HepG2 (cell line): ENCODE data around the gene BAZ1A. TPM values are rescaled to one million over a fixed set of nuclear protein-coding genes. Genes with fewer than 3 reads are reported as not detected.

Experiments used
- ADNP ChIP-seq: sonication (generic); formaldehyde crosslinking; IDR thresholded peaks from 2 replicates; pipeline ENCODE4 v1.4.0; 2020; ENCODE audit warnings: missing genetic modification reagents
- ARID2 ChIP-seq: sonication (generic); formaldehyde crosslinking; IDR thresholded peaks from 2 replicates; pipeline ENCODE4 v1.8.1; 2022; ENCODE audit warnings: mild to moderate bottlenecking, missing genetic modification reagents, borderline replicate concordance
- GABPB1 ChIP-seq: IDR thresholded peaks from 2 replicates; pipeline ENCODE4 v1.6.1; 2016; ENCODE audit warnings: mild to moderate bottlenecking, missing genetic modification reagents, moderate library complexity, missing compliant biosample characterization
- GTF2F1 ChIP-seq: fragments of 150-350 bp; IDR thresholded peaks from 2 replicates; pipeline ENCODE4 v1.6.1; 2014; ENCODE audit warnings: low read length
- NFE2L1 ChIP-seq: sonication (generic); formaldehyde crosslinking; IDR thresholded peaks from 2 replicates; pipeline ENCODE4 v1.4.0; 2020; ENCODE audit warnings: missing genetic modification reagents, mild to moderate bottlenecking, borderline replicate concordance
- NFYC ChIP-seq: IDR thresholded peaks from 2 replicates; pipeline ENCODE4 v1.6.1; 2016; ENCODE audit warnings: missing genetic modification reagents, missing compliant biosample characterization
- POLR2A ChIP-seq, 2 experiments: IDR thresholded peaks; 2 replicates each; pipeline ENCODE4 v1.6.1; 2011; ENCODE audit warnings: low read depth in 2 of 2, low read length in 2 of 2, mild to moderate bottlenecking in 1 of 2, moderate library complexity in 1 of 2; ENCODE audit not compliant: insufficient read depth in 1 of 2
- RAD51 ChIP-seq: fragments of 450-650 bp; IDR thresholded peaks from 2 replicates; pipeline ENCODE4 v1.6.1; 2016; ENCODE audit warnings: borderline replicate concordance
- RARA ChIP-seq: IDR thresholded peaks from 2 replicates; pipeline ENCODE4 v1.6.1; 2016; ENCODE audit warnings: missing genetic modification reagents, missing compliant biosample characterization
- TEAD2 ChIP-seq: sonication (generic); formaldehyde crosslinking; IDR thresholded peaks from 2 replicates; pipeline ENCODE4 v1.9.0; 2021; ENCODE audit warnings: missing genetic modification reagents
- THYN1 ChIP-seq: sonication (generic); formaldehyde crosslinking; IDR thresholded peaks from 2 replicates; pipeline ENCODE4 v1.8.1; 2023; ENCODE audit warnings: low read depth, mild to moderate bottlenecking, moderate library complexity, missing genetic modification reagents, borderline replicate concordance
- TOPORS ChIP-seq: sonication (generic); formaldehyde crosslinking; IDR thresholded peaks from 2 replicates; pipeline ENCODE4 v1.8.0; 2023; ENCODE audit warnings: mild to moderate bottlenecking, missing genetic modification reagents
- ZFP37 ChIP-seq: sonication (generic); formaldehyde crosslinking; IDR thresholded peaks from 2 replicates; pipeline ENCODE4 v1.4.0; 2020; ENCODE audit warnings: missing genetic modification reagents, borderline replicate concordance
- ZNF251 ChIP-seq: sonication (generic); formaldehyde crosslinking; IDR thresholded peaks from 2 replicates; pipeline ENCODE4 v1.9.0; 2021; ENCODE audit warnings: mild to moderate bottlenecking, missing genetic modification reagents
- ZNF335 ChIP-seq: sonication (generic); formaldehyde crosslinking; IDR thresholded peaks from 2 replicates; pipeline ENCODE4 v1.4.0; 2020; ENCODE audit warnings: missing genetic modification reagents
- ZNF382 ChIP-seq: sonication (generic); formaldehyde crosslinking; IDR thresholded peaks from 2 replicates; pipeline ENCODE4 v1.5.0; 2020; ENCODE audit warnings: missing genetic modification reagents, mild to moderate bottlenecking, borderline replicate concordance
- ZNF674 ChIP-seq: sonication (generic); formaldehyde crosslinking; IDR thresholded peaks from 2 replicates; pipeline ENCODE4 v1.5.0; 2020; ENCODE audit warnings: low read depth, mild to moderate bottlenecking, missing genetic modification reagents
- polyA plus RNA-seq, 8 experiments: library from polyadenylated mRNA; depleted of rRNA in 3 of 8; stranded (reverse) in 7 of 8; unstranded in 1 of 8; fragments of >200 nt; fragmentation: Illumina TruSeq in 4 of 8; extraction: Trizol in 4 of 8; gene quantifications; 2 replicates each; pipeline versions ENCODE4 v1.2.1 to v1.2.3, GENCODE V29; 2011 to 2016; ENCODE audit warnings: low read depth in 4 of 8, missing spikeins in 1 of 8, mixed read lengths in 1 of 8; ENCODE audit not compliant: insufficient read depth in 1 of 8
- total RNA-seq, 5 experiments: library from RNA; depleted of rRNA; stranded (reverse); fragments of >200 nt; fragmentation: Illumina TruSeq; extraction: Trizol; gene quantifications; 2 replicates each; pipeline ENCODE4 v1.2.3, GENCODE V29; 2016; ENCODE audit warnings: low read depth in 1 of 5
- TF ChIP-seq, protein P1 (sequence below): sonication (generic); formaldehyde crosslinking; IDR thresholded peaks from 2 replicates; pipeline ENCODE4 v1.5.1; 2020; ENCODE audit warnings: missing genetic modification reagents, mild to moderate bottlenecking, borderline replicate concordance
- TF ChIP-seq, protein P2 (sequence below): sonication (generic); formaldehyde crosslinking; IDR thresholded peaks from 2 replicates; pipeline ENCODE4 v1.5.0; 2020; ENCODE audit warnings: mild to moderate bottlenecking, missing genetic modification reagents
- TF ChIP-seq, protein P3 (sequence below): sonication (generic); formaldehyde crosslinking; IDR thresholded peaks from 2 replicates; pipeline ENCODE4 v1.8.0; 2022; ENCODE audit warnings: missing genetic modification reagents, low read depth, mild to moderate bottlenecking, borderline replicate concordance
- TF ChIP-seq, protein P4 (sequence below): sonication (generic); formaldehyde crosslinking; IDR thresholded peaks from 2 replicates; pipeline ENCODE4 v1.4.0; 2020; ENCODE audit warnings: mild to moderate bottlenecking, missing genetic modification reagents, borderline replicate concordance
- TF ChIP-seq, protein P5 (sequence below): sonication (generic); formaldehyde crosslinking; IDR thresholded peaks from 2 replicates; pipeline ENCODE4 v1.4.0; 2020; ENCODE audit warnings: mild to moderate bottlenecking, missing genetic modification reagents

Gene BAZ1A
- total and polyA plus RNA-seq, 2 of the 13 experiments (the other 11 are each of a cell fraction or from before 2014, with no cell fraction given): 20.9 to 56.8 TPM

DNA sequence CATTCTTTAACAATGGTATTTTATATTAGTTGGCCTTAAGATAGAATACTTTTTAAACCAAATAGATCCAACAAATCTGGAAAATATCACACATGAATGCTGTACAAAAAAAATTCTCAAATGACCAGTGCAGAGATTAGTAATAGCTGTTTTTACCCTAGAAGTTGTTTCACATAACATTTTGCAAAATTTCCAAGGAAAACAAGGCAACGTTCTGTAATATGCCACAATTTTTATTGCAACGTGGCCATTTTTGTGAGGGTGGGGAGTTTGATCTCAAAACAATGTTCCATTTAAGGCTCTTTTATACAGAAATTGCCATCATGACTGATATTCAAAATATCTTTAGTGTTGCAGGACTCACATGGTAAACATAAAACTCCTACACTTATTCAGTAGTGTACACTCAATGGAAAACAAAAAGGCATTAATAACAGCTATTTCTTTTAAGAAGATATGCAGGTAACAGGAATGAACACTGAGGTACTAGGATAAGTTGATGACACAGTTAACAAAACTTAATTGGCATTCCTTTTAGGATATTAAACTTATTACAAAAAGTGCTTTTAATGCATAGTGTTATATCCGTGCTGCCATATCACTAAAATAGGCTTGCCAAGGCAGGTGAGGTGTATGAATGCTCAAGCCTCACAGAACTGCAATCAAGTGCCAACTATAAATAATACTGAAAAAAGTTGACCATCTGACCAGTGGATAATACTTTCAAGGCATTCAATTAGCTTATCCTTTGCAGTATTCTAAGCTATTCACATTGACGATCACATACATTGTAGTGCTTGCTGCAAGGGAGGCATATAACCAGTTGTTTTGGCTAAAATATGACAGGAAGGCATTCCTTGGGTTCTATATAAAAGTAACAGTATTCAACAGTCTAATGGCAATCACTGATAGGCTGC is 163.1 kb downstream of the BAZ1A start (continued):
- TF ChIP-seq NFE2L1 (CRISPR knock-in tag) (no peak), NFYC (CRISPR knock-in tag) (0 out of 2 replicates have a peak, but pooled peaks have one; percentile 11), ARID2 (CRISPR knock-in tag) (0 out of 2 replicates have a peak, but pooled peaks have one; percentile 17), RAD51 (no peak), ZNF382 (CRISPR knock-in tag) (no peak), ZNF251 (CRISPR knock-in tag) (no peak), GABPB1 (CRISPR knock-in tag) (no peak), ADNP (no peak), RARA (no peak), ZFP37 (CRISPR knock-in tag) (no peak), ZNF674 (CRISPR knock-in tag) (no peak), GTF2F1 (no peak), THYN1 (CRISPR knock-in tag) (no peak), TEAD2 (CRISPR knock-in tag) (no peak), POLR2A (IDR thresholded peaks at IDR 0.05; ENCODE audit: insufficient read depth in 1 of 2, low read depth in 2 of 2, low read length in 2 of 2) (peak in 1 of 2 experiments; percentile 36; a peak in 1 of 4 replicates), ZNF335 (no peak), TOPORS (CRISPR knock-in tag) (no peak)
- TF ChIP-seq, protein P1, sequence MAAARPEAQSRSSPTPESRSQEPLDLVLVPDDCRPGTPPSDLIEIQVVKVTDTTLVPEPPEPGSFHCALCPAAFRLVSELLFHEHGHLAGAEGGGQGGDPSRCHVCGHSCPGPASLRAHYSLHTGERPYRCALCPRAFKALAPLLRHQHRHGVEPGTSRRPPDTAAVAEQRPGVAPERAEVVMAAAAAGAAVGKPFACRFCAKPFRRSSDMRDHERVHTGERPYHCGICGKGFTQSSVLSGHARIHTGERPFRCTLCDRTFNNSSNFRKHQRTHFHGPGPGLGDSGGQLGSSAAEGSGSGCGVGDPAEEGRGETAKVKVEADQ (CRISPR knock-in tag): no peak
- TF ChIP-seq, protein P2, sequence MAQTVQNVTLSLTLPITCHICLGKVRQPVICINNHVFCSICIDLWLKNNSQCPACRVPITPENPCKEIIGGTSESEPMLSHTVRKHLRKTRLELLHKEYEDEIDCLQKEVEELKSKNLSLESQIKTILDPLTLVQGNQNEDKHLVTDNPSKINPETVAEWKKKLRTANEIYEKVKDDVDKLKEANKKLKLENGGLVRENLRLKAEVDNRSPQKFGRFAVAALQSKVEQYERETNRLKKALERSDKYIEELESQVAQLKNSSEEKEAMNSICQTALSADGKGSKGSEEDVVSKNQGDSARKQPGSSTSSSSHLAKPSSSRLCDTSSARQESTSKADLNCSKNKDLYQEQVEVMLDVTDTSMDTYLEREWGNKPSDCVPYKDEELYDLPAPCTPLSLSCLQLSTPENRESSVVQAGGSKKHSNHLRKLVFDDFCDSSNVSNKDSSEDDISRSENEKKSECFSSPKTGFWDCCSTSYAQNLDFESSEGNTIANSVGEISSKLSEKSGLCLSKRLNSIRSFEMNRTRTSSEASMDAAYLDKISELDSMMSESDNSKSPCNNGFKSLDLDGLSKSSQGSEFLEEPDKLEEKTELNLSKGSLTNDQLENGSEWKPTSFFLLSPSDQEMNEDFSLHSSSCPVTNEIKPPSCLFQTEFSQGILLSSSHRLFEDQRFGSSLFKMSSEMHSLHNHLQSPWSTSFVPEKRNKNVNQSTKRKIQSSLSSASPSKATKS (CRISPR knock-in tag): peak; percentile 1; the same call in 1 of the 2 replicates
- TF ChIP-seq, protein P3, sequence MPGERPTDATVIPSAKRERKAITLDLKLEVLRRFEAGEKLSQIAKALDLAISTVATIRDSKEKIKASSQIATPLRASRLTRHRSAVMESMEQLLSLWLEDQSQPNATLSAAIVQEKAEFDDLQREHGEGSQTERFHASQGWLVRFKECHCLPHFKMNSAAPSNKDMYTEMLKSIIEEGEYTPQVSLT (CRISPR knock-in tag): no peak
- TF ChIP-seq, protein P4, sequence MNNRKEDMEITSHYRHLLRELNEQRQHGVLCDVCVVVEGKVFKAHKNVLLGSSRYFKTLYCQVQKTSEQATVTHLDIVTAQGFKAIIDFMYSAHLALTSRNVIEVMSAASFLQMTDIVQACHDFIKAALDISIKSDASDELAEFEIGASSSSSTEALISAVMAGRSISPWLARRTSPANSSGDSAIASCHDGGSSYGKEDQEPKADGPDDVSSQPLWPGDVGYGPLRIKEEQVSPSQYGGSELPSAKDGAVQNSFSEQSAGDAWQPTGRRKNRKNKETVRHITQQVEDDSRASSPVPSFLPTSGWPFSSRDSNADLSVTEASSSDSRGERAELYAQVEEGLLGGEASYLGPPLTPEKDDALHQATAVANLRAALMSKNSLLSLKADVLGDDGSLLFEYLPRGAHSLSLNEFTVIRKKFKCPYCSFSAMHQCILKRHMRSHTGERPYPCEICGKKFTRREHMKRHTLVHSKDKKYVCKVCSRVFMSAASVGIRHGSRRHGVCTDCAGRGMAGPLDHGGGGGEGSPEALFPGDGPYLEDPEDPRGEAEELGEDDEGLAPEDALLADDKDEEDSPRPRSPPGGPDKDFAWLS (CRISPR knock-in tag): no peak
- TF ChIP-seq, protein P5, sequence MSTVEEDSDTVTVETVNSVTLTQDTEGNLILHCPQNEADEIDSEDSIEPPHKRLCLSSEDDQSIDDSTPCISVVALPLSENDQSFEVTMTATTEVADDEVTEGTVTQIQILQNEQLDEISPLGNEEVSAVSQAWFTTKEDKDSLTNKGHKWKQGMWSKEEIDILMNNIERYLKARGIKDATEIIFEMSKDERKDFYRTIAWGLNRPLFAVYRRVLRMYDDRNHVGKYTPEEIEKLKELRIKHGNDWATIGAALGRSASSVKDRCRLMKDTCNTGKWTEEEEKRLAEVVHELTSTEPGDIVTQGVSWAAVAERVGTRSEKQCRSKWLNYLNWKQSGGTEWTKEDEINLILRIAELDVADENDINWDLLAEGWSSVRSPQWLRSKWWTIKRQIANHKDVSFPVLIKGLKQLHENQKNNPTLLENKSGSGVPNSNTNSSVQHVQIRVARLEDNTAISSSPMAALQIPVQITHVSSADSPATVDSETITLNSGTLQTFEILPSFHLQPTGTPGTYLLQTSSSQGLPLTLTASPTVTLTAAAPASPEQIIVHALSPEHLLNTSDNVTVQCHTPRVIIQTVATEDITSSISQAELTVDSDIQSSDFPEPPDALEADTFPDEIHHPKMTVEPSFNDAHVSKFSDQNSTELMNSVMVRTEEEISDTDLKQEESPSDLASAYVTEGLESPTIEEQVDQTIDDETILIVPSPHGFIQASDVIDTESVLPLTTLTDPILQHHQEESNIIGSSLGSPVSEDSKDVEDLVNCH (CRISPR knock-in tag): no peak
